HG03066 (cell line): ENCODE measurements around the gene SCO1.
"Not testable (repeated sequence)": the region's sequence is repeated elsewhere in the genome, so short reads cannot be mapped to it uniquely, and the experiment has no call there.

ENCODE experiments used
- ATAC-seq: cut with Tn5 transposase; IDR thresholded peaks from one replicate; pipeline ENCODE4 v1.9.1; 2021; ENCODE audit warnings: low read depth; ENCODE audit not compliant: unreplicated experiment

The SCO1 gene

GRCh38 chr17:10697092-10698081 is at the start of gene SCO1, which contains the start of gene ADPRM:
Gene SCO1, minus strand, starts transcription at chr17:10697533. Its CDS starts 26 bp downstream, at chr17:10697507.
Gene ADPRM, plus strand, starts transcription at chr17:10697594. Its CDS starts 7,333 bp downstream, at chr17:10704927.
- peak; percentile 91 for ATAC-seq

GRCh38 chr17:10745231-10745630 is 47.9 kb upstream of the SCO1 start:
- ATAC-seq, result no peak

GRCh38 chr17:10744501-10745000 is 47.2 kb upstream of the SCO1 start:
- no peak for ATAC-seq

GRCh38 chr17:10743316-10744009 is 46.1 kb upstream of the SCO1 start:
- no peak for ATAC-seq

- ATAC-seq, result no peak
Measured at GRCh38 chr17:10742431-10742830, 45.1 kb upstream of the SCO1 start.

- ATAC-seq, result no peak
Measured at GRCh38 chr17:10741416-10742135, 44.2 kb upstream of the SCO1 start.

- no peak for ATAC-seq
Measured at GRCh38 chr17:10739386-10739785, 42.1 kb upstream of the SCO1 start.

- no peak for ATAC-seq
Measured at GRCh38 chr17:10738521-10739258, 41.4 kb upstream of the SCO1 start.

- ATAC-seq, result no peak
Measured at GRCh38 chr17:10737736-10738135, 40.4 kb upstream of the SCO1 start.

GRCh38 chr17:10737168-10737622 is 39.9 kb upstream of the SCO1 start:
- no peak for ATAC-seq

GRCh38 chr17:10735821-10736220 is 38.5 kb upstream of the SCO1 start:
- ATAC-seq, result no peak

- no peak for ATAC-seq
Measured at GRCh38 chr17:10735251-10735650, 37.9 kb upstream of the SCO1 start.

GRCh38 chr17:10733666-10734065 is 36.3 kb upstream of the SCO1 start:
- no peak for ATAC-seq

- ATAC-seq, result not testable (repeated sequence)
Measured at GRCh38 chr17:10732121-10732520, 34.8 kb upstream of the SCO1 start.

GRCh38 chr17:10731408-10731879 is 34.1 kb upstream of the SCO1 start:
- ATAC-seq, result no peak

GRCh38 chr17:10730247-10730646 is 32.9 kb upstream of the SCO1 start:
- not testable (repeated sequence) for ATAC-seq

- peak; percentile 74 for ATAC-seq
Measured at GRCh38 chr17:10729334-10730193, 32.2 kb upstream of the SCO1 start, which contains the start of gene TMEM220. Gene TMEM220, minus strand, starts transcription at chr17:10730023. Its CDS starts 172 bp downstream, at chr17:10729851.

GRCh38 chr17:10728331-10728892 is 31.1 kb upstream of the SCO1 start:
- ATAC-seq, result no peak
